Astrocyte (in vitro differentiated cells and primary cell): ENCODE measurements around the gene ATP6V0D1. TPM values are rescaled to one million over a fixed set of nuclear protein-coding genes. Genes with fewer than 3 reads are reported as not detected.

Experiments
- DNase-seq: peaks from one replicate; pipeline ENCODE4 v3.0.0-alpha.2; 2010; ENCODE audit warnings: low read depth
- FAIRE-seq: peaks from 2 replicates; lab custom pipeline; 2011; peaks lifted over from hg19 to GRCh38; lab: Jason Lieb, UNC
- H2AFZ ChIP-seq: 2 replicates; pipeline ENCODE4 v1.6.0; 2012; ENCODE audit warnings: low read depth, low read length, inconsistent platforms
- H3K27ac ChIP-seq: 2 replicates; pipeline ENCODE4 v1.5.1; 2011; ENCODE audit warnings: low read depth, low read length, inconsistent platforms
- H3K27me3 ChIP-seq: 2 replicates; pipeline ENCODE4 v1.6.0; 2011; ENCODE audit warnings: low read length, inconsistent platforms; ENCODE audit not compliant: insufficient read depth
- H3K36me3 ChIP-seq: 2 replicates; pipeline ENCODE4 v1.5.1; 2011; ENCODE audit warnings: low read length, inconsistent platforms; ENCODE audit not compliant: insufficient read depth
- H3K4me1 ChIP-seq: 2 replicates; pipeline ENCODE4 v1.5.1; 2011; ENCODE audit warnings: low read length, inconsistent platforms; ENCODE audit not compliant: insufficient read depth
- H3K4me2 ChIP-seq: 2 replicates; pipeline ENCODE4 v1.6.0; 2012; ENCODE audit warnings: low read length, inconsistent platforms
- H3K4me3 ChIP-seq: 2 replicates; pipeline ENCODE4 v1.5.1; 2011; ENCODE audit warnings: low read depth, mild to moderate bottlenecking, low read length, inconsistent platforms; ENCODE audit not compliant: insufficient read depth
- H3K79me2 ChIP-seq: 2 replicates; pipeline ENCODE4 v1.6.0; 2012; ENCODE audit warnings: mild to moderate bottlenecking, low read length, inconsistent platforms; ENCODE audit not compliant: insufficient read depth
- H3K9ac ChIP-seq: 2 replicates; pipeline ENCODE4 v1.6.0; 2012; ENCODE audit warnings: mild to moderate bottlenecking, low read length, inconsistent platforms
- H3K9me3 ChIP-seq: 2 replicates; pipeline ENCODE4 v1.5.1; 2012; ENCODE audit warnings: low read depth, mild to moderate bottlenecking, low read length, inconsistent platforms; ENCODE audit not compliant: insufficient read depth
- H4K20me1 ChIP-seq: 2 replicates; pipeline ENCODE4 v1.6.0; 2012; ENCODE audit warnings: low read length, inconsistent platforms; ENCODE audit not compliant: insufficient read depth
- H3K27ac Mint-ChIP-seq: one replicate; pipeline ENCODE4 v1.8.0; 2021; ENCODE audit warnings: mild to moderate bottlenecking, mixed read lengths; ENCODE audit not compliant: unreplicated experiment
- H3K27me3 Mint-ChIP-seq: one replicate; pipeline ENCODE4 v1.8.0; 2021; ENCODE audit warnings: low read depth, mixed read lengths; ENCODE audit not compliant: unreplicated experiment
- H3K36me3 Mint-ChIP-seq: one replicate; pipeline ENCODE4 v1.8.0; 2021; ENCODE audit warnings: low read depth, mixed read lengths; ENCODE audit not compliant: unreplicated experiment
- H3K4me1 Mint-ChIP-seq: one replicate; pipeline ENCODE4 v1.8.0; 2021; ENCODE audit warnings: low read depth, mixed read lengths; ENCODE audit not compliant: unreplicated experiment
- H3K4me3 Mint-ChIP-seq: one replicate; pipeline ENCODE4 v1.8.0; 2021; ENCODE audit warnings: mild to moderate bottlenecking, moderate library complexity, mixed read lengths; ENCODE audit not compliant: unreplicated experiment
- H3K9me3 Mint-ChIP-seq: one replicate; pipeline ENCODE4 v1.8.0; 2021; ENCODE audit warnings: mild to moderate bottlenecking, mixed read lengths; ENCODE audit not compliant: unreplicated experiment
- CTCF ChIP-seq: IDR thresholded peaks from 2 replicates; pipeline ENCODE4 v1.5.1; 2011; ENCODE audit warnings: low read depth, mild to moderate bottlenecking, inconsistent platforms, low read length, moderate library complexity; ENCODE audit not compliant: insufficient read depth
- EZH2 ChIP-seq: IDR thresholded peaks from 2 replicates; pipeline ENCODE4 v1.6.1; 2012; ENCODE audit warnings: mild to moderate bottlenecking, low read length, inconsistent platforms; ENCODE audit not compliant: insufficient read depth
- total RNA-seq: library from RNA; stranded (reverse); gene quantifications from 2 replicates; pipeline ENCODE4 v1.2.1, GENCODE V29; 2021

The ATP6V0D1 gene
- total RNA-seq, 1 donor from 2014 or later, result 114 TPM

- no peak overlapping the region for H3K4me2 ChIP-seq
- no peak overlapping the region for H3K4me3 Mint-ChIP-seq
- peaks cover 27% of the 10 kb centered on the region for H3K27me3 Mint-ChIP-seq
- no peak overlapping the region for H2AFZ ChIP-seq
- no peak for TF ChIP-seq EZH2
- no peak for TF ChIP-seq CTCF
- no peak for DNase-seq
- no peak overlapping the region for H3K9ac ChIP-seq
- H3K36me3 Mint-ChIP-seq, result peaks cover 4% of the 10 kb centered on the region
- H3K79me2 ChIP-seq, result no peaks in the 10 kb centered on the region
- H4K20me1 ChIP-seq, result peaks cover 4% of the 10 kb centered on the region
- no peak overlapping the region for H3K27ac ChIP-seq
- H3K4me3 ChIP-seq, result no peak overlapping the region
- no peak overlapping the region for H3K27ac Mint-ChIP-seq
- FAIRE-seq, result no peak
- no peaks in the 10 kb centered on the region for H3K9me3 Mint-ChIP-seq
- peaks cover 11% of the 10 kb centered on the region for H3K4me1 Mint-ChIP-seq
- H3K9me3 ChIP-seq, result no peaks in the 10 kb centered on the region
- peaks cover 23% of the 10 kb centered on the region for H3K4me1 ChIP-seq
- H3K36me3 ChIP-seq, result no peaks in the 10 kb centered on the region
- H3K27me3 ChIP-seq, result no peaks in the 10 kb centered on the region
These were observed 76.9 kb downstream of the ATP6V0D1 start for GRCh38 chr16:67403976-67404555.

- peaks cover 15% of the 10 kb centered on the region for H3K4me1 ChIP-seq
- no peak overlapping the region for H3K4me2 ChIP-seq
- TF ChIP-seq EZH2 (no peak), CTCF (no peak)
- peaks cover 4% of the 10 kb centered on the region for H4K20me1 ChIP-seq
- no peak overlapping the region for H2AFZ ChIP-seq
- Mint-ChIP-seq H3K36me3 (no peaks in the 10 kb centered on the region), H3K4me1 (peaks cover 2% of the 10 kb centered on the region), H3K4me3 (no peak overlapping the region), H3K27ac (no peak overlapping the region), H3K27me3 (peaks cover 29% of the 10 kb centered on the region), H3K9me3 (no peaks in the 10 kb centered on the region)
- no peak overlapping the region for H3K9ac ChIP-seq
- no peaks in the 10 kb centered on the region for H3K27me3 ChIP-seq
- no peak overlapping the region for H3K27ac ChIP-seq
- H3K9me3 ChIP-seq, result no peaks in the 10 kb centered on the region
- H3K4me3 ChIP-seq, result no peak overlapping the region
- no peak for DNase-seq
- H3K36me3 ChIP-seq, result no peaks in the 10 kb centered on the region
- FAIRE-seq, result no peak
- no peaks in the 10 kb centered on the region for H3K79me2 ChIP-seq
These were observed 80.1 kb downstream of the ATP6V0D1 start for GRCh38 chr16:67400901-67401300.
